Right atrium auricular region (tissue), 2 donors: ENCODE data around the gene MBTPS1. TPM values are rescaled to one million over a fixed set of nuclear protein-coding genes. Genes with fewer than 3 reads are reported as not detected.

Experiments
- DNase-seq: peaks from one replicate; pipeline ENCODE4 v3.0.0-alpha.2; 2019; ENCODE audit warnings: low spot score
- H3K27ac ChIP-seq, 2 donors: fragments of 200-600 bp; sonication (generic); 1 replicate in 1 of 2; 2 replicates in 1 of 2; pipeline ENCODE4 v1.5.1; 2016 to 2019
- H3K27me3 ChIP-seq, 2 donors: fragments of 200-600 bp; sonication (generic); one replicate each; pipeline versions ENCODE4 v1.5.1 to v1.6.0; 2017 to 2019
- H3K36me3 ChIP-seq: fragments of 200-600 bp; sonication (generic); one replicate; pipeline ENCODE4 v1.5.1; 2016
- H3K4me1 ChIP-seq, 2 donors: fragments of 200-600 bp; sonication (generic); one replicate each; pipeline versions ENCODE4 v1.5.1 to v1.6.0; 2017 to 2019
- H3K4me3 ChIP-seq, 2 donors: fragments of 200-600 bp; sonication (generic); 1 replicate in 1 of 2; 2 replicates in 1 of 2; pipeline ENCODE4 v1.5.1; 2017 to 2019; ENCODE audit warnings: mild to moderate bottlenecking in 1 of 2, moderate library complexity in 1 of 2
- H3K9me3 ChIP-seq, 2 donors: fragments of 200-600 bp; sonication (generic); one replicate each; pipeline ENCODE4 v1.5.1; 2019
- CTCF ChIP-seq, 2 donors: fragments of 200-600 bp; sonication (generic); IDR thresholded peaks; one replicate each; pipeline ENCODE4 v1.5.1; 2019; ENCODE audit warnings: antibody characterized with exemption in 2 of 2
- total RNA-seq, 2 donors: library from RNA; depleted of rRNA; stranded (reverse); fragments of >200 nt; gene quantifications; one replicate each; pipeline ENCODE4 v1.1.0, GENCODE V29; 2016

Gene MBTPS1
- total RNA-seq, 2 donors from 2014 or later, result 75.3 to 77.5 TPM

GRCh38 chr16:84042308-84042878 lies 74.3 kb downstream of the MBTPS1 start, which contains the start of gene SLC38A8:
Gene SLC38A8, minus strand, starts transcription at chr16:84042795. Its CDS starts 638 bp downstream, at chr16:84042157.
- Histone ChIP-seq H3K4me3 (no peak within 1 kb of the TSS), H3K27me3 (no peaks in the 10 kb centered on the region), H3K9me3 (no peaks in the 10 kb centered on the region), H3K27ac (no peak within 1 kb of the TSS), H3K36me3 (no peaks in the 10 kb centered on the region), H3K4me1 (peaks cover 0 to 8% of the 10 kb centered on the region in 2 donors)
- TF ChIP-seq CTCF (IDR thresholded peaks at IDR 0.05), result no peak
- no peak for DNase-seq

- Histone ChIP-seq H3K27ac (no peak overlapping the region), H3K4me1 (peaks cover 0 to 8% of the 10 kb centered on the region in 2 donors), H3K36me3 (no peaks in the 10 kb centered on the region), H3K9me3 (no peaks in the 10 kb centered on the region), H3K4me3 (no peak overlapping the region), H3K27me3 (no peaks in the 10 kb centered on the region)
- no peak for TF ChIP-seq CTCF (IDR thresholded peaks at IDR 0.05)
- no peak for DNase-seq
Observed at GRCh38 chr16:84041881-84042280, 74.9 kb downstream of the MBTPS1 start.

GRCh38 chr16:84040823-84041820 lies 75.6 kb downstream of the MBTPS1 start:
- no peak for DNase-seq
- no peak for TF ChIP-seq CTCF (IDR thresholded peaks at IDR 0.05)
- H3K27me3 ChIP-seq, result no peaks in the 10 kb centered on the region

GRCh38 chr16:84040226-84040822 lies 76.4 kb downstream of the MBTPS1 start:
- no peak overlapping the region for H3K4me3 ChIP-seq
- no peak for TF ChIP-seq CTCF (IDR thresholded peaks at IDR 0.05)
- no peaks in the 10 kb centered on the region for H3K27me3 ChIP-seq
- DNase-seq, result no peak
- H3K4me1 ChIP-seq, result peaks cover 0 to 8% of the 10 kb centered on the region in 2 donors
- no peaks in the 10 kb centered on the region for H3K36me3 ChIP-seq
- H3K27ac ChIP-seq, result no peak overlapping the region
- peaks cover 0 to 11% of the 10 kb centered on the region in 2 donors for H3K9me3 ChIP-seq

More at GRCh38 chr16:84040823-84041820, 75.6 kb downstream of the MBTPS1 start:
- Histone ChIP-seq H3K36me3 (no peaks in the 10 kb centered on the region), H3K4me1 (peaks cover 0 to 8% of the 10 kb centered on the region in 2 donors), H3K27ac (no peak overlapping the region), H3K4me3 (no peak overlapping the region), H3K9me3 (peaks cover 0 to 5% of the 10 kb centered on the region in 2 donors)

GRCh38 chr16:84039696-84040095 lies 77.0 kb downstream of the MBTPS1 start:
- H3K27me3 ChIP-seq, result no peaks in the 10 kb centered on the region
- peaks cover 0 to 8% of the 10 kb centered on the region in 2 donors for H3K4me1 ChIP-seq
- no peaks in the 10 kb centered on the region for H3K36me3 ChIP-seq
- no peak for DNase-seq
- no peak overlapping the region for H3K4me3 ChIP-seq
- H3K9me3 ChIP-seq, result peaks cover 0 to 11% of the 10 kb centered on the region in 2 donors
- no peak overlapping the region for H3K27ac ChIP-seq
- TF ChIP-seq CTCF (IDR thresholded peaks at IDR 0.05), result no peak
